K562 (cell line): ENCODE results near the gene ACTG2.

Experiments used
- CTCF ChIP-seq, 3 experiments: IDR thresholded peaks in 2 of 3; conservative IDR thresholded peaks in 1 of 3; 2 replicates each; pipeline ENCODE4 v1.5.1; 2011 to 2012; ENCODE audit warnings: low read length in 3 of 3, mild to moderate bottlenecking in 3 of 3, control low read depth in 2 of 3, improper control_type of control experiment in 1 of 3, inconsistent platforms in 1 of 3, low read depth in 1 of 3, mixed read lengths in 1 of 3, moderate library complexity in 1 of 3; ENCODE audit not compliant: insufficient read depth in 2 of 3
- TF ChIP-seq, protein P1 (sequence below): sonication (generic); formaldehyde crosslinking; IDR thresholded peaks from 2 replicates; pipeline ENCODE4 v1.9.0; 2022; ENCODE audit warnings: mild to moderate bottlenecking, missing genetic modification reagents

GRCh38 chr2:73921581-73921980 is 28.8 kb downstream of the ACTG2 start:
- TF ChIP-seq, protein P1, sequence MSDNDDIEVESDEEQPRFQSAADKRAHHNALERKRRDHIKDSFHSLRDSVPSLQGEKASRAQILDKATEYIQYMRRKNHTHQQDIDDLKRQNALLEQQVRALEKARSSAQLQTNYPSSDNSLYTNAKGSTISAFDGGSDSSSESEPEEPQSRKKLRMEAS (CRISPR knock-in tag), result no peak
- TF ChIP-seq CTCF (IDR thresholded peaks at IDR 0.05 in 2 of 3, conservative IDR thresholded peaks at IDR 0.05 in 1 of 3; ENCODE audit: insufficient read depth in 2 of 3, low read depth in 1 of 3, low read length in 3 of 3), result no peak
